ENCODE measurements around the gene KCNK7.

GRCh38 chr11:65565624-65566453, 29.8 kb downstream of the KCNK7 start:
- TF ChIP-seq, protein P1, sequence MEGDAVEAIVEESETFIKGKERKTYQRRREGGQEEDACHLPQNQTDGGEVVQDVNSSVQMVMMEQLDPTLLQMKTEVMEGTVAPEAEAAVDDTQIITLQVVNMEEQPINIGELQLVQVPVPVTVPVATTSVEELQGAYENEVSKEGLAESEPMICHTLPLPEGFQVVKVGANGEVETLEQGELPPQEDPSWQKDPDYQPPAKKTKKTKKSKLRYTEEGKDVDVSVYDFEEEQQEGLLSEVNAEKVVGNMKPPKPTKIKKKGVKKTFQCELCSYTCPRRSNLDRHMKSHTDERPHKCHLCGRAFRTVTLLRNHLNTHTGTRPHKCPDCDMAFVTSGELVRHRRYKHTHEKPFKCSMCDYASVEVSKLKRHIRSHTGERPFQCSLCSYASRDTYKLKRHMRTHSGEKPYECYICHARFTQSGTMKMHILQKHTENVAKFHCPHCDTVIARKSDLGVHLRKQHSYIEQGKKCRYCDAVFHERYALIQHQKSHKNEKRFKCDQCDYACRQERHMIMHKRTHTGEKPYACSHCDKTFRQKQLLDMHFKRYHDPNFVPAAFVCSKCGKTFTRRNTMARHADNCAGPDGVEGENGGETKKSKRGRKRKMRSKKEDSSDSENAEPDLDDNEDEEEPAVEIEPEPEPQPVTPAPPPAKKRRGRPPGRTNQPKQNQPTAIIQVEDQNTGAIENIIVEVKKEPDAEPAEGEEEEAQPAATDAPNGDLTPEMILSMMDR (IDR thresholded peaks at IDR 0.05 in 4 of 5, conservative IDR thresholded peaks at IDR 0.05 in 1 of 5), result no peak
- no peak for TF ChIP-seq POLR2A (IDR thresholded peaks at IDR 0.05)
